DND-41 (cell line): ENCODE results near the gene SPRR3.

Experiments
- ATAC-seq: fragments of 200-7000 bp; cut with Tn5 transposase; 3 replicates; pipeline ENCODE4 v1.9.1; 2021; ENCODE audit warnings: low read depth; ENCODE audit not compliant: insufficient read depth
- DNase-seq: peaks from one replicate; pipeline ENCODE4 v3.0.0-alpha.2; 2020
- H2AFZ ChIP-seq: 2 replicates; pipeline ENCODE4 v1.6.0; 2012; ENCODE audit warnings: low read depth, low read length
- H3K27ac ChIP-seq: 2 replicates; pipeline ENCODE4 v1.5.1; 2012; ENCODE audit warnings: low read length, inconsistent platforms
- H3K27me3 ChIP-seq: fragments of 200-600 bp; sonication (generic); 2 replicates; pipeline ENCODE4 v1.6.0; 2012; ENCODE audit warnings: low read length, mild to moderate bottlenecking, inconsistent platforms; ENCODE audit not compliant: insufficient read depth, poor library complexity
- H3K36me3 ChIP-seq: 2 replicates; pipeline ENCODE4 v1.5.1; 2012; ENCODE audit warnings: low read length, inconsistent platforms; ENCODE audit not compliant: insufficient read depth
- H3K4me1 ChIP-seq: 2 replicates; pipeline ENCODE4 v1.5.1; 2012; ENCODE audit warnings: mild to moderate bottlenecking, low read length; ENCODE audit not compliant: insufficient read depth
- H3K4me2 ChIP-seq: 2 replicates; pipeline ENCODE4 v1.6.0; 2012; ENCODE audit warnings: mild to moderate bottlenecking, moderate library complexity, low read length, inconsistent platforms; ENCODE audit not compliant: insufficient read depth
- H3K4me3 ChIP-seq, 2 experiments: fragments of 200-600 bp in 1 of 2; shearing (Covaris generic) in 1 of 2; 2 replicates each; pipeline ENCODE4 v1.5.1; 2012 to 2016; ENCODE audit warnings: inconsistent platforms in 2 of 2, low read length in 2 of 2, mild to moderate bottlenecking in 2 of 2, low read depth in 1 of 2, moderate library complexity in 1 of 2
- H3K79me2 ChIP-seq: 2 replicates; pipeline ENCODE4 v1.6.0; 2012; ENCODE audit warnings: low read length, inconsistent platforms; ENCODE audit not compliant: insufficient read depth
- H3K9ac ChIP-seq: 2 replicates; pipeline ENCODE4 v1.6.0; 2012; ENCODE audit warnings: low read depth, mild to moderate bottlenecking, inconsistent platforms, low read length, moderate library complexity
- H3K9me3 ChIP-seq: 2 replicates; pipeline ENCODE4 v1.5.1; 2012; ENCODE audit warnings: low read length, moderate library complexity, mild to moderate bottlenecking, inconsistent platforms; ENCODE audit not compliant: insufficient read depth, severe bottlenecking
- H4K20me1 ChIP-seq: 2 replicates; pipeline ENCODE4 v1.6.0; 2012; ENCODE audit warnings: low read length; ENCODE audit not compliant: insufficient read depth
- CTCF ChIP-seq: IDR thresholded peaks from 2 replicates; pipeline ENCODE4 v1.5.1; 2012; ENCODE audit warnings: borderline replicate concordance, low read length, moderate library complexity, mild to moderate bottlenecking; ENCODE audit not compliant: poor library complexity, severe bottlenecking; ENCODE audit errors: extremely low read depth
- EZH2 ChIP-seq: IDR thresholded peaks from 3 replicates; pipeline ENCODE4 v1.6.1; 2012; ENCODE audit warnings: borderline replicate concordance, low read depth, mild to moderate bottlenecking, moderate library complexity, low read length, inconsistent platforms; ENCODE audit not compliant: severe bottlenecking

SPRR3 gene

GRCh38 chr1:152969036-152969435, 32.5 kb upstream of the SPRR3 start:
- no peak overlapping the region for H3K9ac ChIP-seq
- no peaks in the 10 kb centered on the region for H3K79me2 ChIP-seq
- DNase-seq, result no peak
- no peaks in the 10 kb centered on the region for H4K20me1 ChIP-seq
- H3K4me3 ChIP-seq, result no peak overlapping the region
- no peaks in the 10 kb centered on the region for H3K4me1 ChIP-seq
- no peak overlapping the region for H3K27ac ChIP-seq
- no peak for TF ChIP-seq EZH2
- TF ChIP-seq CTCF, result no peak
- no peak overlapping the region for H2AFZ ChIP-seq
- no peaks in the 10 kb centered on the region for H3K36me3 ChIP-seq
- ATAC-seq, result no peak
- H3K4me2 ChIP-seq, result no peak overlapping the region
- peaks cover 16% of the 10 kb centered on the region for H3K27me3 ChIP-seq
- H3K9me3 ChIP-seq, result no peaks in the 10 kb centered on the region

- Histone ChIP-seq H3K79me2 (no peaks in the 10 kb centered on the region), H3K9ac (no peak within 1 kb of the TSS), H3K27ac (no peak within 1 kb of the TSS), H3K4me1 (no peaks in the 10 kb centered on the region), H3K36me3 (no peaks in the 10 kb centered on the region), H2AFZ (no peak within 1 kb of the TSS), H3K4me3 (no peak within 1 kb of the TSS), H3K9me3 (no peaks in the 10 kb centered on the region), H3K27me3 (peaks cover 19% of the 10 kb centered on the region), H4K20me1 (no peaks in the 10 kb centered on the region), H3K4me2 (no peak within 1 kb of the TSS)
- TF ChIP-seq EZH2, result no peak
- DNase-seq (no peak), ATAC-seq (no peak)
These were observed 31.1 kb upstream of the SPRR3 start, which contains the start of gene SPRR4 for GRCh38 chr1:152970495-152970894. Gene SPRR4, plus strand, starts transcription at chr1:152970648. Its CDS starts 1,243 bp downstream, at chr1:152971891.

GRCh38 chr1:152972196-152972886, 29.2 kb upstream of the SPRR3 start:
- Histone ChIP-seq H3K9me3 (no peaks in the 10 kb centered on the region), H3K4me1 (no peaks in the 10 kb centered on the region), H3K27ac (no peak overlapping the region), H3K36me3 (no peaks in the 10 kb centered on the region), H3K4me3 (no peak overlapping the region), H3K27me3 (peaks cover 15% of the 10 kb centered on the region), H3K9ac (no peak overlapping the region), H3K4me2 (no peak overlapping the region), H4K20me1 (no peaks in the 10 kb centered on the region), H3K79me2 (no peaks in the 10 kb centered on the region), H2AFZ (no peak overlapping the region)
- no peak for TF ChIP-seq CTCF
- no peak for ATAC-seq
- DNase-seq, result no peak

- Histone ChIP-seq H3K36me3 (no peaks in the 10 kb centered on the region), H3K4me3 (no peak overlapping the region), H3K4me1 (no peaks in the 10 kb centered on the region), H3K27me3 (peaks cover 9% of the 10 kb centered on the region), H3K9me3 (no peaks in the 10 kb centered on the region), H3K9ac (no peak overlapping the region), H2AFZ (no peak overlapping the region), H3K27ac (no peak overlapping the region), H3K4me2 (no peak overlapping the region), H3K79me2 (no peaks in the 10 kb centered on the region), H4K20me1 (no peaks in the 10 kb centered on the region)
- ATAC-seq (no peak), DNase-seq (no peak)
- no peak for TF ChIP-seq CTCF
- TF ChIP-seq EZH2, result no peak
These were observed 24.9 kb upstream of the SPRR3 start for GRCh38 chr1:152976688-152977087.
